Prostate gland (tissue), 2 donors: Measurements from ENCODE around the gene CNTNAP2. TPM values are rescaled to one million over a fixed set of nuclear protein-coding genes. Genes with fewer than 3 reads are reported as not detected.

Source experiments
- DNase-seq: peaks from one replicate; pipeline ENCODE4 v3.0.0-alpha.2; 2019; ENCODE audit warnings: low spot score
- H3K27ac ChIP-seq, 2 donors: fragments of 200-600 bp; sonication (generic); 2 replicates each; pipeline ENCODE4 v1.5.1; 2017 to 2019
- H3K27me3 ChIP-seq: fragments of 200-600 bp; sonication (generic); replicated peaks from 2 replicates; pipeline ENCODE4 v1.5.1; 2019; ENCODE audit not compliant: insufficient read depth
- H3K36me3 ChIP-seq, 2 donors: fragments of 200-600 bp; sonication (generic); 1 replicate in 1 of 2; 2 replicates in 1 of 2; pipeline versions ENCODE4 v1.5.1 to v1.8.1; 2017 to 2019
- H3K4me1 ChIP-seq: fragments of 200-600 bp; sonication (generic); replicated peaks from 2 replicates; pipeline ENCODE4 v1.5.1; 2019
- H3K4me3 ChIP-seq, 2 donors: fragments of 200-600 bp; sonication (generic); 2 replicates each; pipeline ENCODE4 v1.5.1; 2017 to 2019
- H3K9me3 ChIP-seq: fragments of 200-600 bp; sonication (generic); 2 replicates; pipeline ENCODE4 v1.5.1; 2017
- CTCF ChIP-seq, 4 experiments: fragments of 200-600 bp in 2 of 4; fragments of 450-650 bp in 2 of 4; sonication (generic) in 2 of 4; IDR thresholded peaks; 1 replicate in 3 of 4; 2 replicates in 1 of 4; pipeline ENCODE4 v1.5.1; 2016 to 2019; ENCODE audit warnings: antibody characterized with exemption in 4 of 4, mild to moderate bottlenecking in 2 of 4, moderate library complexity in 2 of 4
- POLR2A ChIP-seq: fragments of 450-650 bp; IDR thresholded peaks from one replicate; pipeline ENCODE4 v1.6.1; 2016; ENCODE audit warnings: antibody characterized with exemption, mild to moderate bottlenecking
- POLR2AphosphoS5 ChIP-seq: sonication (generic); formaldehyde crosslinking; IDR thresholded peaks from one replicate; pipeline ENCODE4 v1.6.1; 2017; ENCODE audit warnings: antibody characterized with exemption
- WGBS: methylation state at CpG from one replicate; pipeline ENCODE4 v1.1.5; 2018; 5-methylcytosine and 5-hydroxymethylcytosine counted together
- intact Hi-C: fragments of 100-400 bp; cut with DNase I; formaldehyde crosslinking; loops from one replicate; pipeline ENCODE4 v1.14.2; 2022
- total RNA-seq, 2 donors: library from RNA; depleted of rRNA; stranded (reverse); fragments of >200 nt; gene quantifications; one replicate each; pipeline ENCODE4 v1.1.0, GENCODE V29; 2016

The CNTNAP2 gene
- total RNA-seq, 2 donors from 2014 or later = 10.6 to 43.7 TPM

- Histone ChIP-seq H3K36me3 (no peaks in the 10 kb centered on the region), H3K27me3 (no peaks in the 10 kb centered on the region), H3K4me3 (no peak overlapping the region), H3K27ac (no peak overlapping the region), H3K9me3 (no peaks in the 10 kb centered on the region), H3K4me1 (no peaks in the 10 kb centered on the region)
- intact Hi-C loops = no loop called here
- DNase-seq = no peak
- TF ChIP-seq POLR2AphosphoS5 (no peak), POLR2A (no peak), CTCF (IDR thresholded peaks at IDR 0.05) (no peak)
- WGBS = 86% methylated on average over 4 of the region's 4 CpGs
These were observed 22.3 kb downstream of the CNTNAP2 start for GRCh38 chr7:146138926-146139325.

- Histone ChIP-seq H3K36me3 (no peaks in the 10 kb centered on the region), H3K9me3 (no peaks in the 10 kb centered on the region), H3K27me3 (no peaks in the 10 kb centered on the region), H3K4me1 (no peaks in the 10 kb centered on the region), H3K4me3 (no peak overlapping the region), H3K27ac (no peak overlapping the region)
- TF ChIP-seq CTCF (IDR thresholded peaks at IDR 0.05) (no peak), POLR2AphosphoS5 (no peak), POLR2A (no peak)
- intact Hi-C loops = no loop called here
- no peak for DNase-seq
- WGBS = 22% methylated on average over 6 of the region's 6 CpGs
These were observed 30.4 kb downstream of the CNTNAP2 start for GRCh38 chr7:146146831-146147486.

- intact Hi-C loops = no loop called here
- TF ChIP-seq POLR2A = no peak
- no peak for TF ChIP-seq POLR2AphosphoS5
- no peak for TF ChIP-seq CTCF (IDR thresholded peaks at IDR 0.05)
These were observed 33.6 kb downstream of the CNTNAP2 start for GRCh38 chr7:146150153-146150552.

GRCh38 chr7:146172112-146172511, 55.5 kb downstream of the CNTNAP2 start:
- WGBS = 90% methylated on average over 2 of the region's 2 CpGs
- no peak overlapping the region for H3K4me3 ChIP-seq
- no peaks in the 10 kb centered on the region for H3K36me3 ChIP-seq
- H3K27me3 ChIP-seq = no peaks in the 10 kb centered on the region
- TF ChIP-seq POLR2A = no peak
- TF ChIP-seq CTCF (IDR thresholded peaks at IDR 0.05) = no peak
- TF ChIP-seq POLR2AphosphoS5 = no peak
- DNase-seq = no peak
- H3K9me3 ChIP-seq = no peaks in the 10 kb centered on the region
- intact Hi-C loops = no loop called here
- no peaks in the 10 kb centered on the region for H3K4me1 ChIP-seq
- H3K27ac ChIP-seq = no peak overlapping the region

More at GRCh38 chr7:146150153-146150552, 33.6 kb downstream of the CNTNAP2 start:
- H3K4me1 ChIP-seq = no peaks in the 10 kb centered on the region
- no peaks in the 10 kb centered on the region for H3K27me3 ChIP-seq
- DNase-seq = no peak
- no peak overlapping the region for H3K4me3 ChIP-seq
- no peak overlapping the region for H3K27ac ChIP-seq
- no peaks in the 10 kb centered on the region for H3K9me3 ChIP-seq
- H3K36me3 ChIP-seq = no peaks in the 10 kb centered on the region

GRCh38 chr7:146175716-146176115, 59.1 kb downstream of the CNTNAP2 start:
- H3K4me1 ChIP-seq = no peaks in the 10 kb centered on the region
- no peak overlapping the region for H3K27ac ChIP-seq
- H3K27me3 ChIP-seq = no peaks in the 10 kb centered on the region
- DNase-seq = no peak
- 78% methylated on average over 2 of the region's 2 CpGs for WGBS
- H3K4me3 ChIP-seq = no peak overlapping the region
- H3K9me3 ChIP-seq = no peaks in the 10 kb centered on the region
- TF ChIP-seq POLR2A = no peak
- no peak for TF ChIP-seq POLR2AphosphoS5
- no peak for TF ChIP-seq CTCF (IDR thresholded peaks at IDR 0.05)
- intact Hi-C loops = no loop called here
- H3K36me3 ChIP-seq = no peaks in the 10 kb centered on the region
